Activated T-cell treated with anti-CD3 and anti-CD28 coated beads for 48 hours (primary cell): ENCODE measurements around the gene HEPACAM2.

Experiments used
- DNase-seq: peaks from one replicate; pipeline ENCODE4 v3.0.0-alpha.2; 2020; ENCODE audit warnings: low read depth

The HEPACAM2 gene

GRCh38 chr7:93202594-93203250, 23.5 kb downstream of the HEPACAM2 start:
- no peak for DNase-seq

GRCh38 chr7:93198472-93198871, 27.8 kb downstream of the HEPACAM2 start:
- no peak for DNase-seq

GRCh38 chr7:93196336-93196735, 29.9 kb downstream of the HEPACAM2 start:
- no peak for DNase-seq

- no peak for DNase-seq
These were observed 31.9 kb downstream of the HEPACAM2 start for GRCh38 chr7:93194386-93194785.

- no peak for DNase-seq
These were observed 37.2 kb downstream of the HEPACAM2 start for GRCh38 chr7:93188870-93189634.

- DNase-seq: no peak
These were observed 40.8 kb downstream of the HEPACAM2 start for GRCh38 chr7:93185303-93186027.

- no peak for DNase-seq
These were observed 47.1 kb downstream of the HEPACAM2 start for GRCh38 chr7:93179173-93179572.

- DNase-seq: no peak
These were observed 48.1 kb downstream of the HEPACAM2 start for GRCh38 chr7:93178213-93178612.

- DNase-seq: no peak
These were observed 49.2 kb downstream of the HEPACAM2 start for GRCh38 chr7:93176992-93177580.

- no peak for DNase-seq
These were observed 51.0 kb downstream of the HEPACAM2 start for GRCh38 chr7:93175219-93175618.

GRCh38 chr7:93172683-93173082, 53.6 kb downstream of the HEPACAM2 start:
- DNase-seq: no peak

GRCh38 chr7:93171606-93172226, 54.6 kb downstream of the HEPACAM2 start:
- no peak for DNase-seq

GRCh38 chr7:93165447-93165846, 60.8 kb downstream of the HEPACAM2 start:
- DNase-seq: no peak

- DNase-seq: no peak
These were observed 61.5 kb downstream of the HEPACAM2 start for GRCh38 chr7:93164766-93165165.

- DNase-seq: no peak
These were observed 65.0 kb downstream of the HEPACAM2 start for GRCh38 chr7:93161181-93161762.

- no peak for DNase-seq
These were observed 65.9 kb downstream of the HEPACAM2 start for GRCh38 chr7:93160410-93160809.

GRCh38 chr7:93159490-93159889, 66.8 kb downstream of the HEPACAM2 start:
- no peak for DNase-seq

GRCh38 chr7:93156884-93157283, 69.4 kb downstream of the HEPACAM2 start:
- no peak for DNase-seq

GRCh38 chr7:93150200-93150835, 76.0 kb downstream of the HEPACAM2 start:
- DNase-seq: no peak

- no peak for DNase-seq
These were observed 77.5 kb downstream of the HEPACAM2 start for GRCh38 chr7:93148727-93149126.

GRCh38 chr7:93148144-93148543, 78.1 kb downstream of the HEPACAM2 start, which contains the start of gene SAMD9L:
SAMD9L (minus strand) TSS chr7:93148385; CDS start chr7:93135971, 12,414 bp downstream.
- no peak for DNase-seq
